ENCODE measurements around the gene GMPR.

GMPR gene

GRCh38 chr6:16302721-16303552, 64.5 kb downstream of the GMPR start:
- DNase-seq, result no peak
- Histone ChIP-seq H3K4me2 (ENCODE audit: low read length) (no peak overlapping the region), H4K8ac (ENCODE audit: low read depth, low read length) (no peak overlapping the region), H3K27ac (ENCODE audit: low read depth, low read length) (no peak overlapping the region), H3K9ac (ENCODE audit: low read length) (no peak overlapping the region), H2BK12ac (ENCODE audit: low read length) (no peak overlapping the region), H3K14ac (ENCODE audit: low read length) (no peak overlapping the region), H3K79me2 (ENCODE audit: control insufficient read depth, insufficient read depth, low read length, poor library complexity) (no peaks in the 10 kb centered on the region), H2AFZ (ENCODE audit: insufficient read depth, low read length, poor library complexity) (no peak overlapping the region), H3K18ac (ENCODE audit: low read length) (no peak overlapping the region), H3K4me1 (ENCODE audit: control insufficient read depth in 1 of 2, insufficient read depth in 2 of 2, low read length in 2 of 2) (peaks cover 0 to 2% of the 10 kb centered on the region in 2 experiments), H3K36me3 (ENCODE audit: control insufficient read depth in 1 of 2, insufficient read depth in 2 of 2, low read length in 2 of 2) (no peaks in the 10 kb centered on the region), H3K9me3 (ENCODE audit: insufficient read depth, low read depth, low read length) (no peaks in the 10 kb centered on the region), H3K27me3 (ENCODE audit: insufficient read depth, low read length) (no peaks in the 10 kb centered on the region), H3K23ac (ENCODE audit: low read length) (no peak overlapping the region), H3K79me1 (ENCODE audit: low read length) (no peaks in the 10 kb centered on the region), H3K4ac (ENCODE audit: low read depth, low read length) (no peak overlapping the region), H3K4me3 (ENCODE audit: low read depth, low read length) (no peak overlapping the region), H4K12ac (ENCODE audit: low read depth, low read length) (no peak overlapping the region), H4K91ac (ENCODE audit: low read depth, low read length) (no peak overlapping the region), H2AK5ac (ENCODE audit: low read length) (no peak overlapping the region), H2BK120ac (ENCODE audit: insufficient read depth, low read length, poor library complexity) (no peak overlapping the region), H2BK5ac (ENCODE audit: low read depth, low read length, poor library complexity) (no peak overlapping the region)
- no CpG with 5 or more reads among the region's 27 CpGs for WGBS (ENCODE audit: extremely low coverage, insufficient coverage, insufficient read length)

- no peak overlapping the region for H3K4me3 ChIP-seq (ENCODE audit: low read depth, low read length)
- no peak overlapping the region for H3K18ac ChIP-seq (ENCODE audit: low read length)
- H3K4me1 ChIP-seq (ENCODE audit: control insufficient read depth in 1 of 2, insufficient read depth in 2 of 2, low read length in 2 of 2), result peaks cover 0 to 2% of the 10 kb centered on the region in 2 experiments
- no peak overlapping the region for H4K12ac ChIP-seq (ENCODE audit: low read depth, low read length)
- no peak overlapping the region for H3K9ac ChIP-seq (ENCODE audit: low read length)
- WGBS (ENCODE audit: extremely low coverage, insufficient coverage, insufficient read length), result no CpG with 5 or more reads among the region's 7 CpGs
- no peaks in the 10 kb centered on the region for H3K79me1 ChIP-seq (ENCODE audit: low read length)
- no peaks in the 10 kb centered on the region for H3K36me3 ChIP-seq (ENCODE audit: control insufficient read depth in 1 of 2, insufficient read depth in 2 of 2, low read length in 2 of 2)
- H2BK120ac ChIP-seq (ENCODE audit: insufficient read depth, low read length, poor library complexity), result no peak overlapping the region
- no peak overlapping the region for H2AFZ ChIP-seq (ENCODE audit: insufficient read depth, low read length, poor library complexity)
- H3K4ac ChIP-seq (ENCODE audit: low read depth, low read length), result no peak overlapping the region
- no peaks in the 10 kb centered on the region for H3K9me3 ChIP-seq (ENCODE audit: insufficient read depth, low read depth, low read length)
- H3K79me2 ChIP-seq (ENCODE audit: control insufficient read depth, insufficient read depth, low read length, poor library complexity), result no peaks in the 10 kb centered on the region
- H3K4me2 ChIP-seq (ENCODE audit: low read length), result no peak overlapping the region
- H4K91ac ChIP-seq (ENCODE audit: low read depth, low read length), result no peak overlapping the region
- H2AK5ac ChIP-seq (ENCODE audit: low read length), result no peak overlapping the region
- DNase-seq, result no peak
- no peak overlapping the region for H2BK12ac ChIP-seq (ENCODE audit: low read length)
- H3K23ac ChIP-seq (ENCODE audit: low read length), result no peak overlapping the region
- no peaks in the 10 kb centered on the region for H3K27me3 ChIP-seq (ENCODE audit: insufficient read depth, low read length)
- H3K14ac ChIP-seq (ENCODE audit: low read length), result no peak overlapping the region
- no peak overlapping the region for H3K27ac ChIP-seq (ENCODE audit: low read depth, low read length)
- H2BK5ac ChIP-seq (ENCODE audit: low read depth, low read length, poor library complexity), result no peak overlapping the region
- no peak overlapping the region for H4K8ac ChIP-seq (ENCODE audit: low read depth, low read length)
These were observed 66.9 kb downstream of the GMPR start for GRCh38 chr6:16305246-16305725.

- DNase-seq, result no peak
- Histone ChIP-seq H4K8ac (ENCODE audit: low read depth, low read length) (no peak overlapping the region), H3K18ac (ENCODE audit: low read length) (no peak overlapping the region)
These were observed 67.4 kb downstream of the GMPR start for GRCh38 chr6:16305788-16306187.

GRCh38 chr6:16306334-16306733, 67.9 kb downstream of the GMPR start:
- Histone ChIP-seq H3K9ac (ENCODE audit: low read length) (no peak overlapping the region), H4K8ac (ENCODE audit: low read depth, low read length) (no peak overlapping the region)

More at GRCh38 chr6:16305788-16306187, 67.4 kb downstream of the GMPR start:
- Histone ChIP-seq H3K4me2 (ENCODE audit: low read length) (peak overlapping the region; percentile 29), H2AFZ (ENCODE audit: insufficient read depth, low read length, poor library complexity) (no peak overlapping the region), H2AK5ac (ENCODE audit: low read length) (no peak overlapping the region), H3K79me2 (ENCODE audit: control insufficient read depth, insufficient read depth, low read length, poor library complexity) (no peaks in the 10 kb centered on the region), H3K9ac (ENCODE audit: low read length) (no peak overlapping the region), H3K79me1 (ENCODE audit: low read length) (no peaks in the 10 kb centered on the region), H3K23ac (ENCODE audit: low read length) (no peak overlapping the region), H3K4ac (ENCODE audit: low read depth, low read length) (no peak overlapping the region), H3K27me3 (ENCODE audit: insufficient read depth, low read length) (no peaks in the 10 kb centered on the region), H3K14ac (ENCODE audit: low read length) (no peak overlapping the region), H2BK5ac (ENCODE audit: low read depth, low read length, poor library complexity) (no peak overlapping the region), H4K12ac (ENCODE audit: low read depth, low read length) (no peak overlapping the region), H3K4me3 (ENCODE audit: low read depth, low read length) (peak overlapping the region; percentile 21), H3K27ac (ENCODE audit: low read depth, low read length) (no peak overlapping the region), H2BK12ac (ENCODE audit: low read length) (no peak overlapping the region), H3K36me3 (ENCODE audit: control insufficient read depth in 1 of 2, insufficient read depth in 2 of 2, low read length in 2 of 2) (no peaks in the 10 kb centered on the region), H3K9me3 (ENCODE audit: insufficient read depth, low read depth, low read length) (no peaks in the 10 kb centered on the region), H4K91ac (ENCODE audit: low read depth, low read length) (no peak overlapping the region), H2BK120ac (ENCODE audit: insufficient read depth, low read length, poor library complexity) (no peak overlapping the region), H3K4me1 (ENCODE audit: control insufficient read depth in 1 of 2, insufficient read depth in 2 of 2, low read length in 2 of 2) (peaks cover 0 to 2% of the 10 kb centered on the region in 2 experiments)
- no CpG with 5 or more reads among the region's 19 CpGs for WGBS (ENCODE audit: extremely low coverage, insufficient coverage, insufficient read length)

More at GRCh38 chr6:16306334-16306733, 67.9 kb downstream of the GMPR start:
- H3K36me3 ChIP-seq (ENCODE audit: control insufficient read depth in 1 of 2, insufficient read depth in 2 of 2, low read length in 2 of 2), result no peaks in the 10 kb centered on the region
- no peaks in the 10 kb centered on the region for H3K79me1 ChIP-seq (ENCODE audit: low read length)
- H3K18ac ChIP-seq (ENCODE audit: low read length), result no peak overlapping the region
- H2AFZ ChIP-seq (ENCODE audit: insufficient read depth, low read length, poor library complexity), result no peak overlapping the region
- no peak for DNase-seq
- H2AK5ac ChIP-seq (ENCODE audit: low read length), result no peak overlapping the region
- no peak overlapping the region for H3K14ac ChIP-seq (ENCODE audit: low read length)
- peaks cover 0 to 2% of the 10 kb centered on the region in 2 experiments for H3K4me1 ChIP-seq (ENCODE audit: control insufficient read depth in 1 of 2, insufficient read depth in 2 of 2, low read length in 2 of 2)
- H2BK120ac ChIP-seq (ENCODE audit: insufficient read depth, low read length, poor library complexity), result no peak overlapping the region
- no peak overlapping the region for H3K27ac ChIP-seq (ENCODE audit: low read depth, low read length)
- H2BK12ac ChIP-seq (ENCODE audit: low read length), result no peak overlapping the region
- H3K23ac ChIP-seq (ENCODE audit: low read length), result no peak overlapping the region
- H3K4ac ChIP-seq (ENCODE audit: low read depth, low read length), result no peak overlapping the region
- H4K91ac ChIP-seq (ENCODE audit: low read depth, low read length), result no peak overlapping the region
- H3K9me3 ChIP-seq (ENCODE audit: insufficient read depth, low read depth, low read length), result no peaks in the 10 kb centered on the region
- no peaks in the 10 kb centered on the region for H3K27me3 ChIP-seq (ENCODE audit: insufficient read depth, low read length)
- H4K12ac ChIP-seq (ENCODE audit: low read depth, low read length), result no peak overlapping the region
- H3K79me2 ChIP-seq (ENCODE audit: control insufficient read depth, insufficient read depth, low read length, poor library complexity), result no peaks in the 10 kb centered on the region
- H3K4me3 ChIP-seq (ENCODE audit: low read depth, low read length), result no peak overlapping the region
- no peak overlapping the region for H2BK5ac ChIP-seq (ENCODE audit: low read depth, low read length, poor library complexity)
- H3K4me2 ChIP-seq (ENCODE audit: low read length), result peak overlapping the region; percentile 29
- no CpG with 5 or more reads among the region's 20 CpGs for WGBS (ENCODE audit: extremely low coverage, insufficient coverage, insufficient read length)

Measured in trophoblast cell (in vitro differentiated cells and primary cell).